Dendritic cell treated with granulocyte-macrophage colony-stimulating factor and Interleukin-4, amounts not matched to agents 40 ng/mL and 50 ng/mL, for 4 days (primary cell): ENCODE results near the gene BTLA.
"Not testable (repeated sequence)": the region's sequence is repeated elsewhere in the genome, so short reads cannot be mapped to it uniquely, and the experiment has no call there.

ENCODE experiments used
- H3K27ac Mint-ChIP-seq: one replicate; pipeline ENCODE4 v1.8.0; 2022; ENCODE audit warnings: mild to moderate bottlenecking, mixed read lengths
- H3K27me3 Mint-ChIP-seq: one replicate; pipeline ENCODE4 v1.8.0; 2022; ENCODE audit warnings: mild to moderate bottlenecking, mixed read lengths
- H3K36me3 Mint-ChIP-seq: one replicate; pipeline ENCODE4 v1.8.0; 2022; ENCODE audit warnings: low read depth, mixed read lengths
- H3K4me1 Mint-ChIP-seq: one replicate; pipeline ENCODE4 v1.8.0; 2022; ENCODE audit warnings: low read depth, mixed read lengths
- H3K4me3 Mint-ChIP-seq: one replicate; pipeline ENCODE4 v1.8.0; 2022; ENCODE audit warnings: mild to moderate bottlenecking, moderate library complexity, mixed read lengths
- H3K9me3 Mint-ChIP-seq: one replicate; pipeline ENCODE4 v1.8.0; 2022; ENCODE audit warnings: mixed read lengths
- intact Hi-C: fragments of 100-400 bp; cut with micrococcal nuclease; formaldehyde crosslinking; loops from one replicate; pipeline ENCODE4 v1.15.0; 2022

The BTLA gene

GRCh38 chr3:112504123-112504522 is 4.9 kb upstream of the BTLA start:
- intact Hi-C loops, result no loop called here
- Mint-ChIP-seq H3K4me3 (no peak overlapping the region), H3K36me3 (no peaks in the 10 kb centered on the region), H3K9me3 (no peaks in the 10 kb centered on the region), H3K27me3 (no peaks in the 10 kb centered on the region), H3K27ac (no peak overlapping the region), H3K4me1 (peaks cover 21% of the 10 kb centered on the region)

GRCh38 chr3:112503304-112503972 is 4.2 kb upstream of the BTLA start:
- Mint-ChIP-seq H3K36me3 (no peaks in the 10 kb centered on the region), H3K27ac (no peak overlapping the region)

GRCh38 chr3:112500621-112501020 is 1.3 kb upstream of the BTLA start:
- Mint-ChIP-seq H3K4me1 (peaks cover 19% of the 10 kb centered on the region), H3K36me3 (no peaks in the 10 kb centered on the region), H3K4me3 (no peak overlapping the region), H3K27me3 (no peaks in the 10 kb centered on the region), H3K27ac (no peak overlapping the region), H3K9me3 (no peaks in the 10 kb centered on the region)
- intact Hi-C loops, result no loop called here

More at GRCh38 chr3:112503304-112503972, 4.2 kb upstream of the BTLA start:
- H3K4me3 Mint-ChIP-seq, result no peak overlapping the region
- no peaks in the 10 kb centered on the region for H3K9me3 Mint-ChIP-seq
- peaks cover 19% of the 10 kb centered on the region for H3K4me1 Mint-ChIP-seq
- H3K27me3 Mint-ChIP-seq, result no peaks in the 10 kb centered on the region
- intact Hi-C loops, result no loop called here

GRCh38 chr3:112497897-112498548 is 1.2 kb downstream of the BTLA start:
- Mint-ChIP-seq H3K4me3 (no peak overlapping the region), H3K36me3 (no peaks in the 10 kb centered on the region), H3K27me3 (no peaks in the 10 kb centered on the region), H3K4me1 (peaks cover 13% of the 10 kb centered on the region), H3K27ac (no peak overlapping the region), H3K9me3 (no peaks in the 10 kb centered on the region)
- intact Hi-C loops, result no loop called here

GRCh38 chr3:112496366-112497067 is 2.8 kb downstream of the BTLA start:
- H3K27ac Mint-ChIP-seq, result no peak overlapping the region
- H3K9me3 Mint-ChIP-seq, result no peaks in the 10 kb centered on the region
- peaks cover 13% of the 10 kb centered on the region for H3K4me1 Mint-ChIP-seq
- H3K36me3 Mint-ChIP-seq, result no peaks in the 10 kb centered on the region
- H3K27me3 Mint-ChIP-seq, result no peaks in the 10 kb centered on the region
- H3K4me3 Mint-ChIP-seq, result no peak overlapping the region
- intact Hi-C loops, result no loop called here

- H3K4me3 Mint-ChIP-seq, H3K9me3 Mint-ChIP-seq, H3K27me3 Mint-ChIP-seq, H3K27ac Mint-ChIP-seq, intact Hi-C loops, H3K36me3 Mint-ChIP-seq: not testable (repeated sequence)
- H3K4me1 Mint-ChIP-seq, result peaks cover 11% of the 10 kb centered on the region
These were observed 4.9 kb downstream of the BTLA start for GRCh38 chr3:112494448-112494767.

GRCh38 chr3:112492124-112492523 is 7.1 kb downstream of the BTLA start:
- no peak overlapping the region for H3K27ac Mint-ChIP-seq
- H3K27me3 Mint-ChIP-seq, result no peaks in the 10 kb centered on the region
- no peaks in the 10 kb centered on the region for H3K36me3 Mint-ChIP-seq
- H3K4me3 Mint-ChIP-seq, result no peak overlapping the region
- H3K4me1 Mint-ChIP-seq, result peaks cover 5% of the 10 kb centered on the region
- H3K9me3 Mint-ChIP-seq, result no peaks in the 10 kb centered on the region
- intact Hi-C loops, result no loop called here

- H3K27ac Mint-ChIP-seq, result no peak overlapping the region
- no peak overlapping the region for H3K4me3 Mint-ChIP-seq
- intact Hi-C loops, result no loop called here
- peaks cover 5% of the 10 kb centered on the region for H3K4me1 Mint-ChIP-seq
- no peaks in the 10 kb centered on the region for H3K36me3 Mint-ChIP-seq
- no peaks in the 10 kb centered on the region for H3K9me3 Mint-ChIP-seq
- no peaks in the 10 kb centered on the region for H3K27me3 Mint-ChIP-seq
These were observed 7.9 kb downstream of the BTLA start for GRCh38 chr3:112491373-112491772.

GRCh38 chr3:112489674-112490479 is 9.4 kb downstream of the BTLA start:
- peaks cover 5% of the 10 kb centered on the region for H3K4me1 Mint-ChIP-seq
- H3K36me3 Mint-ChIP-seq, result no peaks in the 10 kb centered on the region
- no peaks in the 10 kb centered on the region for H3K27me3 Mint-ChIP-seq
- no peak overlapping the region for H3K27ac Mint-ChIP-seq
- intact Hi-C loops, result no loop called here
- no peak overlapping the region for H3K4me3 Mint-ChIP-seq
- H3K9me3 Mint-ChIP-seq, result no peaks in the 10 kb centered on the region

- intact Hi-C loops, result no loop called here
- Mint-ChIP-seq H3K27ac (no peak overlapping the region), H3K36me3 (no peaks in the 10 kb centered on the region), H3K9me3 (no peaks in the 10 kb centered on the region), H3K27me3 (no peaks in the 10 kb centered on the region), H3K4me3 (no peak overlapping the region), H3K4me1 (peaks cover 9% of the 10 kb centered on the region)
These were observed 12.3 kb downstream of the BTLA start for GRCh38 chr3:112486811-112487505.

GRCh38 chr3:112484352-112484751 is 14.9 kb downstream of the BTLA start:
- intact Hi-C loops, result no loop called here
- H3K27ac Mint-ChIP-seq, result no peak overlapping the region
- H3K9me3 Mint-ChIP-seq, result no peaks in the 10 kb centered on the region
- H3K4me3 Mint-ChIP-seq, result no peak overlapping the region
- peaks cover 23% of the 10 kb centered on the region for H3K4me1 Mint-ChIP-seq
- no peaks in the 10 kb centered on the region for H3K27me3 Mint-ChIP-seq
- H3K36me3 Mint-ChIP-seq, result no peaks in the 10 kb centered on the region

GRCh38 chr3:112482675-112483074 is 16.6 kb downstream of the BTLA start:
- no peaks in the 10 kb centered on the region for H3K36me3 Mint-ChIP-seq
- intact Hi-C loops, result no loop called here
- H3K9me3 Mint-ChIP-seq, result no peaks in the 10 kb centered on the region

GRCh38 chr3:112481302-112481721 is 18.0 kb downstream of the BTLA start:
- peaks cover 40% of the 10 kb centered on the region for H3K4me1 Mint-ChIP-seq
- H3K36me3 Mint-ChIP-seq, result no peaks in the 10 kb centered on the region
- H3K27me3 Mint-ChIP-seq, result no peaks in the 10 kb centered on the region
- H3K27ac Mint-ChIP-seq, result no peak overlapping the region
- no peak overlapping the region for H3K4me3 Mint-ChIP-seq
- intact Hi-C loops, result no loop called here
- no peaks in the 10 kb centered on the region for H3K9me3 Mint-ChIP-seq

More at GRCh38 chr3:112482675-112483074, 16.6 kb downstream of the BTLA start:
- Mint-ChIP-seq H3K27ac (no peak overlapping the region), H3K27me3 (no peaks in the 10 kb centered on the region), H3K4me3 (no peak overlapping the region), H3K4me1 (peaks cover 35% of the 10 kb centered on the region)
